Mammary epithelial cell (primary cell): Measurements from ENCODE around the gene PRPF19.

Experiments used
- EZH2 ChIP-seq: IDR thresholded peaks from 2 replicates; pipeline ENCODE4 v1.6.1; 2012; ENCODE audit warnings: low read length, inconsistent platforms, borderline replicate concordance
- TF ChIP-seq, protein P1 (sequence below), 2 donors: IDR thresholded peaks in 1 of 2; conservative IDR thresholded peaks in 1 of 2; 2 replicates each; pipeline ENCODE4 v1.5.1; 2011 to 2012; ENCODE audit warnings: inconsistent platforms in 2 of 2, low read length in 2 of 2, mild to moderate bottlenecking in 2 of 2, control low read depth in 1 of 2, low read depth in 1 of 2; ENCODE audit not compliant: insufficient read depth in 1 of 2; ENCODE audit errors: extremely low read depth in 1 of 2

DNA sequence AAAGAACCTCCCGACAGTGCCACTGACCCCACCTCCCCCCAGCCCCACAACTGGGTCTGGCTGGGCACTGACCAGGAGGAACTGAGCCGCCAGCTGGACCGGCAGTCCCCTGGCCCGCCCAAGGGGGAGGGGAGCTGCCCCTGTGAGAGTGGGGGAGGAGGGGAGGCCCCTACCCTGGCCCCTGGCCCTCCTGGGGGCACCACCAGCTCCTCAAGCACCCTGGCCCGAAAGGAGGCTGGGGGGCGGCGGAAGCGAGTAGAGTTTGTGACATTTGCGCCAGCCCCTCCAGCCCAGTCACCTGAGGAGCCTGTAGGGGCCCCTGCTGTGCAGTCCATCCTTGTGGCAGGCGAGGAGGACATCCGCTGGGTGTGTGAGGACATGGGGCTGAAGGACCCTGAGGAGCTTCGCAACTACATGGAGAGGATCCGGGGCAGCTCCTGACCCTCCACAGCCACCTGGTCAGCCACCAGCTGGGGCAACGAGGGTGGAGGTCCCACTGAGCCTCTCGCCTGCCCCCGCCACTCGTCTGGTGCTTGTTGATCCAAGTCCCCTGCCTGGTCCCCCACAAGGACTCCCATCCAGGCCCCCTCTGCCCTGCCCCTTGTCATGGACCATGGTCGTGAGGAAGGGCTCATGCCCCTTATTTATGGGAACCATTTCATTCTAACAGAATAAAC, 30.2 kb upstream of the PRPF19 start:
- TF ChIP-seq, protein P1, sequence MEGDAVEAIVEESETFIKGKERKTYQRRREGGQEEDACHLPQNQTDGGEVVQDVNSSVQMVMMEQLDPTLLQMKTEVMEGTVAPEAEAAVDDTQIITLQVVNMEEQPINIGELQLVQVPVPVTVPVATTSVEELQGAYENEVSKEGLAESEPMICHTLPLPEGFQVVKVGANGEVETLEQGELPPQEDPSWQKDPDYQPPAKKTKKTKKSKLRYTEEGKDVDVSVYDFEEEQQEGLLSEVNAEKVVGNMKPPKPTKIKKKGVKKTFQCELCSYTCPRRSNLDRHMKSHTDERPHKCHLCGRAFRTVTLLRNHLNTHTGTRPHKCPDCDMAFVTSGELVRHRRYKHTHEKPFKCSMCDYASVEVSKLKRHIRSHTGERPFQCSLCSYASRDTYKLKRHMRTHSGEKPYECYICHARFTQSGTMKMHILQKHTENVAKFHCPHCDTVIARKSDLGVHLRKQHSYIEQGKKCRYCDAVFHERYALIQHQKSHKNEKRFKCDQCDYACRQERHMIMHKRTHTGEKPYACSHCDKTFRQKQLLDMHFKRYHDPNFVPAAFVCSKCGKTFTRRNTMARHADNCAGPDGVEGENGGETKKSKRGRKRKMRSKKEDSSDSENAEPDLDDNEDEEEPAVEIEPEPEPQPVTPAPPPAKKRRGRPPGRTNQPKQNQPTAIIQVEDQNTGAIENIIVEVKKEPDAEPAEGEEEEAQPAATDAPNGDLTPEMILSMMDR (conservative IDR thresholded peaks at IDR 0.05 in 1 of 2, IDR thresholded peaks at IDR 0.05 in 1 of 2; ENCODE audit: extremely low read depth in 1 of 2, insufficient read depth in 1 of 2, low read depth in 1 of 2, low read length in 2 of 2) = no peak
- no peak for TF ChIP-seq EZH2
